ENCODE measurements around the gene AJM1.

GRCh38 chr9:136844761-136845464 is 2.6 kb downstream of the AJM1 start:
- TF ChIP-seq CTCF (IDR thresholded peaks at IDR 0.05), result no peak
- TF ChIP-seq EP300 (IDR thresholded peaks at IDR 0.05), result no peak
